Caco-2 (cell line): Measurements from ENCODE around the gene CCDC197. TPM values are rescaled to one million over a fixed set of nuclear protein-coding genes. Genes with fewer than 3 reads are reported as not detected.

Experiments
- BruUV-seq: library from RNA; stranded (reverse); fragments of 400-500 nt; replicated peaks from 2 replicates; lab custom pipeline; 2021; lab: Mats Ljungman, UMichigan
- CTCF ChIA-PET: fragments of 300-600 bp; sonication (Branson Sonifier 250); formaldehyde crosslinking; loops from one replicate; lab custom pipeline; 2022; ENCODE audit warnings: antibody characterized with exemption; lab: Charles Lee
- POLR2A ChIA-PET: fragments of 300-600 bp; sonication (Branson Sonifier 250); formaldehyde crosslinking; loops from one replicate; lab custom pipeline; 2022; ENCODE audit warnings: antibody characterized with exemption; lab: Charles Lee
- DNase-seq, 2 experiments: peaks; one replicate each; pipeline versions ENCODE4 v3.0.0 to v3.0.0-alpha.2; 2020 to 2022
- H3K27me3 ChIP-seq: replicated peaks from 2 replicates; pipeline ENCODE4 v1.6.0; 2011; ENCODE audit warnings: low read length; ENCODE audit not compliant: control insufficient read depth, insufficient read depth
- H3K36me3 ChIP-seq: 2 replicates; pipeline ENCODE4 v1.5.1; 2011; ENCODE audit warnings: low read length; ENCODE audit not compliant: control insufficient read depth, insufficient read depth
- H3K4me1 ChIP-seq: fragments of 250-450 bp; sonication (Bioruptor Pico); 2 replicates; pipeline ENCODE4 v1.5.1; 2020; ENCODE audit warnings: mild to moderate bottlenecking
- H3K4me3 ChIP-seq: 2 replicates; pipeline ENCODE4 v1.5.1; 2011; ENCODE audit warnings: low read depth, mild to moderate bottlenecking, control low read depth, low read length
- H3K9me3 ChIP-seq: fragments of 250-450 bp; sonication (Bioruptor Pico); 2 replicates; pipeline ENCODE4 v1.5.1; 2020; ENCODE audit warnings: mild to moderate bottlenecking, moderate library complexity
- H3K27ac Mint-ChIP-seq: one replicate; pipeline ENCODE4 v1.8.0; 2022; ENCODE audit warnings: mixed read lengths; ENCODE audit not compliant: unreplicated experiment
- H3K27me3 Mint-ChIP-seq: one replicate; pipeline ENCODE4 v1.8.0; 2022; ENCODE audit warnings: mixed read lengths; ENCODE audit not compliant: insufficient read depth, unreplicated experiment
- H3K36me3 Mint-ChIP-seq: one replicate; pipeline ENCODE4 v1.8.0; 2022; ENCODE audit warnings: mild to moderate bottlenecking, mixed read lengths; ENCODE audit not compliant: insufficient read depth, unreplicated experiment
- H3K4me1 Mint-ChIP-seq: one replicate; pipeline ENCODE4 v1.8.0; 2022; ENCODE audit warnings: low read depth, mixed read lengths; ENCODE audit not compliant: unreplicated experiment
- H3K4me3 Mint-ChIP-seq: one replicate; pipeline ENCODE4 v1.8.0; 2022; ENCODE audit warnings: mild to moderate bottlenecking, moderate library complexity, mixed read lengths; ENCODE audit not compliant: unreplicated experiment
- H3K9me3 Mint-ChIP-seq: one replicate; pipeline ENCODE4 v1.8.0; 2022; ENCODE audit warnings: mixed read lengths; ENCODE audit not compliant: unreplicated experiment
- intact Hi-C: fragments of 100-400 bp; cut with micrococcal nuclease; formaldehyde crosslinking; loops from one replicate; pipeline ENCODE4 v1.10.0; 2022; ENCODE audit not compliant: unreplicated experiment
- total RNA-seq: library from RNA; stranded (reverse); gene quantifications from 2 replicates; pipeline ENCODE4 v1.2.3, GENCODE V29; 2022
- TF ChIP-seq, protein P1 (sequence below), 2 experiments: fragments of 200-600 bp in 1 of 2; IDR thresholded peaks; 1 replicate in 1 of 2; 2 replicates in 1 of 2; pipeline versions ENCODE4 v1.5.1 to v1.8.0; 2011 to 2022; ENCODE audit warnings: antibody characterized with exemption in 1 of 2, control low read depth in 1 of 2, inconsistent platforms in 1 of 2, low read depth in 1 of 2, low read length in 1 of 2, mild to moderate bottlenecking in 1 of 2, moderate library complexity in 1 of 2; ENCODE audit not compliant: insufficient read depth in 1 of 2, severe bottlenecking in 1 of 2, unreplicated experiment in 1 of 2

CCDC197 gene
- total RNA-seq, 1 experiment from 2014 or later: not detected

DNA sequence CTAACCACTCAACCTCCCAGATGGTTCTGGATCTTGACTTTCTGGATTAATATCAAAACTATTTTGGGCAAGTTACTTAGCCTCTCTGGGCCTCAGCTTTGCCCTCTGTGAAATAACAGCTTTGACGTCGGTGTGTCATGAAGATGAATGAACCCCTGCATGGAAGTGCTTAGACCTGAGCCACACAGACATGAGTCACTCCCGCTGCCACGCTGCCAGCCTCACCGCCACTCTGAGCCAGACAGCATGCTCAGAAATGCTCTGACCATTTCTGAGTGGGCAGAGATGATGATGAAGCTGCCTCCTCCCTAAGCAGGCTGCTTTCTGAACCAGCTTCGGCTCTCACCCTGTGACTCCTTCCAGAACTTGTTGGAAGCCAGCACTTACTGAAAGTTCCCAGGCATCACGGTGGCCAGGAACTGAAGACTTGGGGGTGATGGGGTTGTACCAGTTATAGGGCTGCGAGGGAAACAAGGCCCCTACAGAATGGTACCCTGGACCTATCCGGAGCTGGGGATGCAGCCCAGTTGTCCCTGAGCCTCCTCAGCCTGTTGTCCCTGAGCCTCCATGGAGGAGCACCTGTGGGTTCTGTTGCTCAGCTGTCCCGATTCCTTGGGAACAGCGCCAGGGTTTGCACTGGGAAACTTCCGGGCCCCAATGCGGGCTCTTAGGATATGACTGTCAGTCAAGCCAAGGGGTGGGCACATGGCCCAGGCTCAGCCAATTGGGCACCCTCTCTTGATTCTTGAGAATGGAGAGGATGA is 2.0 kb upstream of the CCDC197 start:
- Histone ChIP-seq H3K4me1 (no peaks in the 10 kb centered on the region), H3K27me3 (no peaks in the 10 kb centered on the region), H3K9me3 (no peaks in the 10 kb centered on the region), H3K4me3 (no peak overlapping the region), H3K36me3 (no peaks in the 10 kb centered on the region)
- POLR2A ChIA-PET: no interaction called here
- Mint-ChIP-seq H3K4me3 (no peak overlapping the region), H3K27ac (no peak overlapping the region), H3K36me3 (no peaks in the 10 kb centered on the region), H3K27me3 (no peaks in the 10 kb centered on the region), H3K4me1 (peaks cover 6% of the 10 kb centered on the region), H3K9me3 (no peaks in the 10 kb centered on the region)
- no TSS peak for BruUV-seq
- no peak for DNase-seq
- intact Hi-C loops: no loop called here
- TF ChIP-seq, protein P1, sequence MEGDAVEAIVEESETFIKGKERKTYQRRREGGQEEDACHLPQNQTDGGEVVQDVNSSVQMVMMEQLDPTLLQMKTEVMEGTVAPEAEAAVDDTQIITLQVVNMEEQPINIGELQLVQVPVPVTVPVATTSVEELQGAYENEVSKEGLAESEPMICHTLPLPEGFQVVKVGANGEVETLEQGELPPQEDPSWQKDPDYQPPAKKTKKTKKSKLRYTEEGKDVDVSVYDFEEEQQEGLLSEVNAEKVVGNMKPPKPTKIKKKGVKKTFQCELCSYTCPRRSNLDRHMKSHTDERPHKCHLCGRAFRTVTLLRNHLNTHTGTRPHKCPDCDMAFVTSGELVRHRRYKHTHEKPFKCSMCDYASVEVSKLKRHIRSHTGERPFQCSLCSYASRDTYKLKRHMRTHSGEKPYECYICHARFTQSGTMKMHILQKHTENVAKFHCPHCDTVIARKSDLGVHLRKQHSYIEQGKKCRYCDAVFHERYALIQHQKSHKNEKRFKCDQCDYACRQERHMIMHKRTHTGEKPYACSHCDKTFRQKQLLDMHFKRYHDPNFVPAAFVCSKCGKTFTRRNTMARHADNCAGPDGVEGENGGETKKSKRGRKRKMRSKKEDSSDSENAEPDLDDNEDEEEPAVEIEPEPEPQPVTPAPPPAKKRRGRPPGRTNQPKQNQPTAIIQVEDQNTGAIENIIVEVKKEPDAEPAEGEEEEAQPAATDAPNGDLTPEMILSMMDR (IDR thresholded peaks at IDR 0.05; ENCODE audit: insufficient read depth in 1 of 2, low read depth in 1 of 2, low read length in 1 of 2, severe bottlenecking in 1 of 2, unreplicated experiment in 1 of 2): no peak
- CTCF ChIA-PET: no interaction called here

DNA sequence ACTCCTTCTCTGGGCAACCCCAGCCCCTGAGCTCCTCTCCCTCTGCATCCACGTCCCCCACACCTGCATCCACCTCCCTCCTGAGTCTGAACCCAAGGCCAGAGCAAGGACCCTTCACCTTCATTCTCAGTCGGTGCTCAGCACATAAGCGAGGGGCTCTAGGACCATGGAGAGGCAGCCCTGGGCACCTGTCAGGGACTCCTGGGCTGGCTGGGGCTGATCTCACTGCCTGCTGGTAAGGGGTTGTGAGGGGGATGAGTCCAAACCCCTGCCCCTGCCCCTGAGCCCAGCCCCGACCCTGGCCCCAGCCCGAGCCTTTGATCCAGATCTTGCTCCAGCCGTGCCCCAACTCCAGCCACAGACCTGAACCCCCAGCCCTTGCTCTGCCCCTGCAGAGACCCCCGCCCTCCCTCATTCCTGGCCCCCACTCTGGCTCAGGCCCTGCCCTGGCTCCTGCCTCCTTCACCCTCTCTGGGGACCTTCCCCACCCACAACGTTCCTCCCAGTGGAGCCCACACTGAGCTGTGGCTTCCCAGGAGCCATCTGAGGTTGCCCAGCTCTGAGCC is 888 bp upstream of the CCDC197 start:
- peaks cover 6% of the 10 kb centered on the region for H3K4me1 Mint-ChIP-seq
- Histone ChIP-seq H3K27me3 (no peaks in the 10 kb centered on the region), H3K9me3 (no peaks in the 10 kb centered on the region), H3K4me1 (no peaks in the 10 kb centered on the region), H3K36me3 (no peaks in the 10 kb centered on the region), H3K4me3 (no peak overlapping the region)
- no peak overlapping the region for H3K4me3 Mint-ChIP-seq
- no peaks in the 10 kb centered on the region for H3K27me3 Mint-ChIP-seq
- BruUV-seq: no TSS peak
- H3K36me3 Mint-ChIP-seq: no peaks in the 10 kb centered on the region
- no peaks in the 10 kb centered on the region for H3K9me3 Mint-ChIP-seq
- intact Hi-C loops: no loop called here
- DNase-seq: no peak
- no peak overlapping the region for H3K27ac Mint-ChIP-seq
- TF ChIP-seq, protein P1 (IDR thresholded peaks at IDR 0.05; ENCODE audit: insufficient read depth in 1 of 2, low read depth in 1 of 2, low read length in 1 of 2, severe bottlenecking in 1 of 2, unreplicated experiment in 1 of 2): no peak
- ChIA-PET CTCF (interaction anchor here (0.5 kb wide), 1 partner anchor 10 kb away, joined by 5 read pairs; no protein-coding TSS in a partner anchor), POLR2A (no interaction called here)

DNA sequence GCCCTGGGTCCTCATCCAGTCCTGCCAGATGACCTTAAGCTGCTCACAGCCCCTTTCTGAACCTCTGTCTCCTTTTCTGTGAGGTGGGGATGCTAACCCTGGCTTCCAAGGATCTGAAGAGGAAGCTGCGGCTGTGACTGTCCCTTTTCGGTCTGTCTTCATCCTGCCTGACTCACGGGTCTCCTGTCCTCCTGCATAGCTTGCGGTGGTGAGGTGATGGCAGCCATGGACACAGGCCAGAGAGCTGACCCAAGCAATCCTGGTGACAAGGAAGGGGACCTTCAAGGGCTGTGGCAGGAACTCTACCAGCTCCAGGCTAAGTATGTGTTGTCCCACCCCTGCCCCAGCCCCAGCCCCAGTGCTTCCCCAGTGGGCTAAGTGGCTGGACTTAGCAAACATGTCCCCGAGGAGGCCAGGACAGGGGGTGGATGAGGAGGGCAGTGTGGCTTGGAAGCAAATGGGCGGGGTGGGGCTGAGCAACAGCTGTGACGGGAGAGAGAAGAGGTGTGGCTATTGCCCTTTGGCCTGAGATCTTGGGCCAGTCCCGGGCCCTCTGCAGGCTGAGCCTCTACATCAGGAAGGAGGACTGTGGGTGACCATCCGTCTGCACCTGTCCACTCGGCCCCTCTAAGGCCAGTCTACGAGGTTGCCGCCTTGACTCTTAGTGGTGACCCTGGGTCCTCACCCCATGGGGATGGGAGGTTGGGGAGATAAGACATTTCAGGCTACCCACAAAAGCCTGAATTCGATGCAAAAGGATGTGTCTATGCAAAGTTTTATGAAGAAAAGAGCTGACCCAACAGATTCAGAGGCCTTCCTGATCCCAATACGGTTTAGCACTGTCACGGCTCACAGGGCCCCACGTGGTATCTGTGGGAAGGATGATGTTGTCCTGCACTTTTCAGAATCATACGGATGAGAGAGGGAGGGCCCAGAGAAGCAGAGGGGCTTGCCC is 1.1 kb downstream of the CCDC197 start:
- peaks cover 8% of the 10 kb centered on the region for H3K4me1 Mint-ChIP-seq
- CTCF ChIA-PET: no interaction called here
- intact Hi-C loops: no loop called here
- no peaks in the 10 kb centered on the region for H3K36me3 Mint-ChIP-seq
- H3K27me3 ChIP-seq: no peaks in the 10 kb centered on the region
- no peaks in the 10 kb centered on the region for H3K36me3 ChIP-seq
- no peaks in the 10 kb centered on the region for H3K9me3 Mint-ChIP-seq
- no peaks in the 10 kb centered on the region for H3K27me3 Mint-ChIP-seq
- no TSS peak for BruUV-seq
- TF ChIP-seq, protein P1 (IDR thresholded peaks at IDR 0.05; ENCODE audit: insufficient read depth in 1 of 2, low read depth in 1 of 2, low read length in 1 of 2, severe bottlenecking in 1 of 2, unreplicated experiment in 1 of 2): no peak
- DNase-seq: peak; percentile 15 to 50
- no peaks in the 10 kb centered on the region for H3K9me3 ChIP-seq
- no peak overlapping the region for H3K27ac Mint-ChIP-seq
- no peak overlapping the region for H3K4me3 Mint-ChIP-seq
- POLR2A ChIA-PET: interaction anchor here (0.6 kb wide), 1 partner anchor 444 kb away, joined by 3 read pairs; no protein-coding TSS in a partner anchor
- no peaks in the 10 kb centered on the region for H3K4me1 ChIP-seq
- no peak overlapping the region for H3K4me3 ChIP-seq
